NT2/D1 (cell line): ENCODE results near the gene ITGB2.

Experiments
- SUZ12 ChIP-seq: IDR thresholded peaks from 2 replicates; pipeline ENCODE4 v1.6.1; 2011; ENCODE audit not compliant: insufficient read length, insufficient read depth; ENCODE audit errors: extremely low read depth
- YY1 ChIP-seq: IDR thresholded peaks from 2 replicates; pipeline ENCODE4 v1.6.1; 2011; ENCODE audit not compliant: insufficient read length, insufficient read depth
- ZNF274 ChIP-seq: IDR thresholded peaks from 2 replicates; pipeline ENCODE4 v1.6.1; 2011; ENCODE audit warnings: mild to moderate bottlenecking, low read depth, low read length

- TF ChIP-seq YY1, result no peak
- no peak for TF ChIP-seq ZNF274
- TF ChIP-seq SUZ12, result no peak
These were observed 22.6 kb downstream of the ITGB2 start for GRCh38 chr21:44898011-44898488.
